Measurements from ENCODE around the gene SSC5D.

DNA sequence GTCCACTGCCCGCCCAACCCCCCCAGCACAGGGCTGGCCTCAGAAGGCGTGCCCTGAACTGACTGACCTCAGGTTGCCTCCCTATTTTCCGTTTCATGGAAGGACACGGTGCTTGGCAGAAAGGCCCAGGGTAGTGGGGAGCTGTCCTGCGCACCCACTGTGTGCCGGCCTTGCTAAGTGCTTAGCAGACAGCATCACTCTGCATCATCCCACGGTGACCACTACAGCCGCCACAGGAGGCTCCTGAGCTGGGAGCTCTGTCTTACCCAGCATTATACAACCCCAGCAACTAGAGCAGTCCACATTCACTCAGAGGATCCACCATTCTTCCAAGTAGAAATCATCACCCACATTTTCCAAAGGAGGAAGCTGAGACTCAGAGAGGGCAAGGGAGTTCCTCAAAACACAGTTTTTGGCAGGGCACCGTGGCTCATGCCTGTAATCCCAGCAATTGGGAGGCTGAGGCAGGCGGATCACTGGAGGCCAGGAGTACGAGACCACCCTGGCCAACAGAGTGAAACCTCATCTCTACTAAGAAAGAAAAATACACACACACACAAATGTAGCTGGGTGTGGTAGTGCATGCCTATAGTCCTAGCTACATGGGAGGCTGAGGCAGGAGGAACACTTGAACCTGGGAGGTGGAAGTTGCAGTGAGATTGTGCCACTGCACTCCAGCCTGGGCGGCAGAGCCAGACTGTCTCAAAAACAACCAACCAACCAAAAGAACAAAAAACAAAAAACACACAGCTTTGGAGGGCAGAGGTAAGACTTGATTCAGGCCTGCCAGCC is 47.1 kb downstream of the SSC5D start:
- TF ChIP-seq ZSCAN23 (tag by site-specific recombination; IDR thresholded peaks at IDR 0.05), result no peak
- TF ChIP-seq, protein P1, sequence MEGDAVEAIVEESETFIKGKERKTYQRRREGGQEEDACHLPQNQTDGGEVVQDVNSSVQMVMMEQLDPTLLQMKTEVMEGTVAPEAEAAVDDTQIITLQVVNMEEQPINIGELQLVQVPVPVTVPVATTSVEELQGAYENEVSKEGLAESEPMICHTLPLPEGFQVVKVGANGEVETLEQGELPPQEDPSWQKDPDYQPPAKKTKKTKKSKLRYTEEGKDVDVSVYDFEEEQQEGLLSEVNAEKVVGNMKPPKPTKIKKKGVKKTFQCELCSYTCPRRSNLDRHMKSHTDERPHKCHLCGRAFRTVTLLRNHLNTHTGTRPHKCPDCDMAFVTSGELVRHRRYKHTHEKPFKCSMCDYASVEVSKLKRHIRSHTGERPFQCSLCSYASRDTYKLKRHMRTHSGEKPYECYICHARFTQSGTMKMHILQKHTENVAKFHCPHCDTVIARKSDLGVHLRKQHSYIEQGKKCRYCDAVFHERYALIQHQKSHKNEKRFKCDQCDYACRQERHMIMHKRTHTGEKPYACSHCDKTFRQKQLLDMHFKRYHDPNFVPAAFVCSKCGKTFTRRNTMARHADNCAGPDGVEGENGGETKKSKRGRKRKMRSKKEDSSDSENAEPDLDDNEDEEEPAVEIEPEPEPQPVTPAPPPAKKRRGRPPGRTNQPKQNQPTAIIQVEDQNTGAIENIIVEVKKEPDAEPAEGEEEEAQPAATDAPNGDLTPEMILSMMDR (tag by site-specific recombination; IDR thresholded peaks at IDR 0.05), result no peak
- no peak for TF ChIP-seq YY1 (tag by site-specific recombination; IDR thresholded peaks at IDR 0.05)
- no peak for TF ChIP-seq BCL11A (tag by site-specific recombination; IDR thresholded peaks at IDR 0.05; ENCODE audit: low read depth)
- TF ChIP-seq ZNF701 (tag by site-specific recombination; IDR thresholded peaks at IDR 0.05), result no peak
- no peak for TF ChIP-seq ZNF37A (tag by site-specific recombination; IDR thresholded peaks at IDR 0.05)
- no peak for TF ChIP-seq ZNF501 (tag by site-specific recombination; IDR thresholded peaks at IDR 0.05)
- TF ChIP-seq, protein P2, sequence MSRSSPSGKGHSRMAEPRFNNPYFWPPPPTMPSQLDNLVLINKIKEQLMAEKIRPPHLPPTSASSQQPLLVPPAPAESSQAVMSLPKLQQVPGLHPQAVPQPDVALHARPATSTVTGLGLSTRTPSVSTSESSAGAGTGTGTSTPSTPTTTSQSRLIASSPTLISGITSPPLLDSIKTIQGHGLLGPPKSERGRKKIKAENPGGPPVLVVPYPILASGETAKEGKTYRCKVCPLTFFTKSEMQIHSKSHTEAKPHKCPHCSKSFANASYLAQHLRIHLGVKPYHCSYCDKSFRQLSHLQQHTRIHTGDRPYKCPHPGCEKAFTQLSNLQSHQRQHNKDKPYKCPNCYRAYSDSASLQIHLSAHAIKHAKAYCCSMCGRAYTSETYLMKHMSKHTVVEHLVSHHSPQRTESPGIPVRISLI (tag by site-specific recombination; IDR thresholded peaks at IDR 0.05), result no peak
- no peak for TF ChIP-seq PRDM1 (tag by site-specific recombination; IDR thresholded peaks at IDR 0.05)
